Panc1 (cell line): ENCODE measurements around the gene YKT6. TPM values are rescaled to one million over a fixed set of nuclear protein-coding genes. Genes with fewer than 3 reads are reported as not detected.

Source experiments
- ATAC-seq: fragments of 200-7000 bp; cut with Tn5 transposase; 2 replicates; pipeline ENCODE4 v1.9.1; 2020; ENCODE audit warnings: mild to moderate bottlenecking, moderate library complexity
- BruUV-seq: library from RNA; stranded (reverse); fragments of 400-500 nt; replicated peaks from 2 replicates; lab custom pipeline; 2021; lab: Mats Ljungman, UMichigan
- CTCF ChIA-PET: fragments of 300-600 bp; sonication (Branson Sonifier 250); formaldehyde crosslinking; loops from one replicate; lab custom pipeline; 2022; ENCODE audit warnings: antibody characterized with exemption; lab: Charles Lee
- POLR2A ChIA-PET: fragments of 300-600 bp; sonication (Branson Sonifier 250); formaldehyde crosslinking; loops from one replicate; lab custom pipeline; 2022; ENCODE audit warnings: antibody characterized with exemption; lab: Charles Lee
- DNase-seq: peaks from one replicate; pipeline ENCODE4 v3.0.0-alpha.2; 2010; ENCODE audit warnings: low read depth, low spot score
- H3K27ac ChIP-seq: 2 replicates; pipeline ENCODE4 v1.5.1; 2011; ENCODE audit warnings: mild to moderate bottlenecking, low read length, inconsistent platforms
- H3K27me3 ChIP-seq: fragments of 200-500 bp; sonication (Bioruptor generic); 2 replicates; pipeline ENCODE4 v1.6.0; 2014; ENCODE audit warnings: low read length, inconsistent platforms; ENCODE audit not compliant: control insufficient read depth, insufficient read depth
- H3K36me3 ChIP-seq: fragments of 200-500 bp; sonication (Bioruptor generic); 2 replicates; pipeline ENCODE4 v1.5.1; 2014; ENCODE audit warnings: inconsistent platforms, mild to moderate bottlenecking, low read length, moderate library complexity; ENCODE audit not compliant: control insufficient read depth, insufficient read depth
- H3K4me1 ChIP-seq: 2 replicates; pipeline ENCODE4 v1.5.1; 2011; ENCODE audit warnings: inconsistent platforms, mild to moderate bottlenecking, low read length, moderate library complexity; ENCODE audit not compliant: control insufficient read depth, insufficient read depth
- H3K4me3 ChIP-seq, 2 experiments: 2 replicates each; pipeline ENCODE4 v1.5.1; 2011 to 2012; ENCODE audit warnings: low read depth in 2 of 2, low read length in 2 of 2, mild to moderate bottlenecking in 2 of 2, inconsistent platforms in 1 of 2, moderate library complexity in 1 of 2
- H3K9me3 ChIP-seq: fragments of 200-500 bp; sonication (Bioruptor generic); 2 replicates; pipeline ENCODE4 v1.5.1; 2014; ENCODE audit warnings: low read depth, mild to moderate bottlenecking, inconsistent platforms, low read length, moderate library complexity; ENCODE audit not compliant: control insufficient read depth, insufficient read depth
- POLR2AphosphoS5 ChIP-seq: IDR thresholded peaks from 2 replicates; pipeline ENCODE4 v1.6.1; 2012; ENCODE audit warnings: mild to moderate bottlenecking, low read depth, low read length, moderate library complexity
- REST ChIP-seq, 2 experiments: IDR thresholded peaks; 2 replicates each; pipeline ENCODE4 v1.6.1; 2011 to 2012; ENCODE audit warnings: low read depth in 2 of 2, control low read depth in 1 of 2, low read length in 1 of 2, mild to moderate bottlenecking in 1 of 2, moderate library complexity in 1 of 2; ENCODE audit not compliant: insufficient read depth in 1 of 2
- SIN3A ChIP-seq: IDR thresholded peaks from 2 replicates; pipeline ENCODE4 v1.6.1; 2012; ENCODE audit warnings: low read depth, mild to moderate bottlenecking, low read length, moderate library complexity, borderline replicate concordance; ENCODE audit not compliant: insufficient read depth
- TCF7L2 ChIP-seq: IDR thresholded peaks from 2 replicates; pipeline ENCODE4 v1.6.1; 2011; ENCODE audit warnings: mild to moderate bottlenecking, low read depth, low read length, inconsistent platforms
- in situ Hi-C: cut with HindIII; loops from 2 replicates; pipeline ENCODE4 v1.10.0; 2016; ENCODE audit warnings: low sequenced_read_pairs, low pct_unique_long_range_greater_than_20kb
- intact Hi-C: fragments of 100-400 bp; cut with micrococcal nuclease; formaldehyde crosslinking; loops from one replicate; pipeline ENCODE4 v1.10.0; 2022; ENCODE audit not compliant: unreplicated experiment
- total RNA-seq: library from RNA; stranded (reverse); gene quantifications from one replicate; pipeline ENCODE4 v1.2.1, GENCODE V29; 2021; ENCODE audit not compliant: unreplicated experiment
- TF ChIP-seq, protein P1 (sequence below): fragments of 450-650 bp; IDR thresholded peaks from 2 replicates; pipeline ENCODE4 v1.5.1; 2017; ENCODE audit warnings: mild to moderate bottlenecking

Gene YKT6
- total RNA-seq, 1 experiment from 2014 or later: 207 TPM

GRCh38 chr7:44239361-44239760 is 38.6 kb downstream of the YKT6 start:
- ATAC-seq: no peak
- Histone ChIP-seq H3K27me3 (no peaks in the 10 kb centered on the region), H3K36me3 (no peaks in the 10 kb centered on the region), H3K27ac (no peak overlapping the region), H3K4me1 (0 out of 2 replicates have a peak, but pooled peaks cover 3% of the 10 kb centered on the region), H3K9me3 (no peaks in the 10 kb centered on the region), H3K4me3 (no peak overlapping the region)
- ChIA-PET CTCF (no interaction called here), POLR2A (no interaction called here)
- intact Hi-C loops: no loop called here
- BruUV-seq: no TSS peak
- in situ Hi-C loops: no loop called here
- TF ChIP-seq TCF7L2 (no peak), SIN3A (no peak), POLR2AphosphoS5 (no peak), REST (IDR thresholded peaks at IDR 0.05; ENCODE audit: insufficient read depth in 1 of 2, low read depth in 2 of 2, low read length in 1 of 2) (no peak)
- TF ChIP-seq, protein P1, sequence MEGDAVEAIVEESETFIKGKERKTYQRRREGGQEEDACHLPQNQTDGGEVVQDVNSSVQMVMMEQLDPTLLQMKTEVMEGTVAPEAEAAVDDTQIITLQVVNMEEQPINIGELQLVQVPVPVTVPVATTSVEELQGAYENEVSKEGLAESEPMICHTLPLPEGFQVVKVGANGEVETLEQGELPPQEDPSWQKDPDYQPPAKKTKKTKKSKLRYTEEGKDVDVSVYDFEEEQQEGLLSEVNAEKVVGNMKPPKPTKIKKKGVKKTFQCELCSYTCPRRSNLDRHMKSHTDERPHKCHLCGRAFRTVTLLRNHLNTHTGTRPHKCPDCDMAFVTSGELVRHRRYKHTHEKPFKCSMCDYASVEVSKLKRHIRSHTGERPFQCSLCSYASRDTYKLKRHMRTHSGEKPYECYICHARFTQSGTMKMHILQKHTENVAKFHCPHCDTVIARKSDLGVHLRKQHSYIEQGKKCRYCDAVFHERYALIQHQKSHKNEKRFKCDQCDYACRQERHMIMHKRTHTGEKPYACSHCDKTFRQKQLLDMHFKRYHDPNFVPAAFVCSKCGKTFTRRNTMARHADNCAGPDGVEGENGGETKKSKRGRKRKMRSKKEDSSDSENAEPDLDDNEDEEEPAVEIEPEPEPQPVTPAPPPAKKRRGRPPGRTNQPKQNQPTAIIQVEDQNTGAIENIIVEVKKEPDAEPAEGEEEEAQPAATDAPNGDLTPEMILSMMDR: no peak
- DNase-seq: no peak

DNA sequence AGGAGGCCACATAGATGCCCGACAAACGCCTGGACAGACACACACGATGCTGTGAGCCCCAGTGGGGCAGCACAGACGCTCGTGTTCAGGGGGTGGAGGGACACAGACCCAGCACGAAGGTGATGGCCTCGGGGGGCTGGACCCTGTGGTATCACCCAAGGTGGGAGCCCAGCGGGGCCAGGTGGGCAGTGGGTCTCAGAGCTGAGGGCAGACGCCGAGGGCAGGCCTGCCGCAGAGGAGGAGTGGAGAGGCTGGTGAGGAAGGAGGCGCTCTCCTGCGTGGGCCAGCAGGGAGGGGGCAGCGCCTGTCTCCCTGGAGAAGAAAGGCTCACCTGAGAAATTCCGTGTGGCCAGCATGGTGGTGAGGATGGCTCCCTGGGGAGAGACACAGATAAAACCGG is 39.6 kb downstream of the YKT6 start:
- Histone ChIP-seq H3K4me1 (0 out of 2 replicates have a peak, but pooled peaks cover 3% of the 10 kb centered on the region), H3K27me3 (no peaks in the 10 kb centered on the region), H3K9me3 (no peaks in the 10 kb centered on the region), H3K27ac (no peak overlapping the region), H3K36me3 (no peaks in the 10 kb centered on the region), H3K4me3 (no peak overlapping the region)
- ChIA-PET POLR2A (no interaction called here), CTCF (interaction anchor here (0.5 to 1.3 kb wide), 9 partner anchors 10 to 325 kb away, joined by 3 to 13 read pairs (median 3); no protein-coding TSS in a partner anchor)
- no peak for DNase-seq
- ATAC-seq: peak; percentile 3; the same call in 1 of the 2 replicates
- BruUV-seq: no TSS peak
- TF ChIP-seq POLR2AphosphoS5 (no peak), TCF7L2 (no peak), REST (IDR thresholded peaks at IDR 0.05; ENCODE audit: insufficient read depth in 1 of 2, low read depth in 2 of 2, low read length in 1 of 2) (no peak), SIN3A (no peak)
- TF ChIP-seq, protein P1: no peak
- in situ Hi-C loops (no loop called here), intact Hi-C loops (loop anchor here (5.0 to 10.0 kb wide), 2 partner anchors 67 to 324 kb away; no protein-coding TSS in a partner anchor)
